ENCODE results near the gene ADAMTSL5. TPM values are rescaled to one million over a fixed set of nuclear protein-coding genes. Genes with fewer than 3 reads are reported as not detected.

ADAMTSL5 gene
- total RNA-seq, 4 donors from 2014 or later = 17.4 to 54.8 (median 42.6) TPM

DNA sequence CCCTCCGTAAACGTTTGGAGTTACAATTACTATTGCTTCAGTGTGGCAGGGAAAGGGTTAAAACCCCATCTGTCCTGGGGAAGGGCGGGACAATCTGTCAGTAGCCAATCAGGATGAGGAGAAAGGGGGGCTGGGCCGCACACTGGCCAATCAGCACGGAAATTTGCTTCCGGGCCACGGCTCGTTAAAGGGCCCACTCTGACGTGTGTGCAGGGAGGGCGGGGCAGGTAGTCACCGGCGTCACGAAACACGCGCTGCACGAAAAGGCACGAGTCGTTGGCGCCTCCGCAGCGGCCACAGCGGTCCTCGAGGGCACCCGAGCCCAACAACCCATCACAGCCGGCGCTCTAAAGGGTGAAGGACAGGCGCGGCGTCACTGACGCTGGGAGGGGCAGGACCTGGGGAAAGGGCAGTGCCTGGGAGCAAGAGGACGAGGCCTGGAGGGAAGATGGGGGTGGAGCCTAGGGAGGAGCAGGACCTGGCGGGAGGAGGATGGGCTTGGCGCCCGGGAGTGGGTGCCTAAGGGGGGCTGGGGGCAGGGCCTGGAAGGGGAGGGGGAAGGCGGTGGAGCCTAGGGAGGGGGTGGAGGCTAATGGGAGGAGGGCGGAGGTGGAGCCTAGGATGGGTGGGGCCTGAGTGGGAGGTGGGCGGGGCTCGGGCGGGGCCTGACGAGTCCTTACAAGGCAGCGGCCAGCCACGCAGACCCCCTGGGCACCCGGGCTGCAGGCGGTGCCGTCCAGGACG lies 4.9 kb downstream of the ADAMTSL5 start:
- 1 to 2% methylated on average over 31 to 46 of the region's 46 CpGs for WGBS, 2 donors
- peaks cover 0 to 7% (median 0%) of the 10 kb centered on the region in 3 donors for H3K36me3 ChIP-seq
- peaks cover 0 to 48% of the 10 kb centered on the region in 2 donors for H3K27me3 ChIP-seq
- peak; percentile 82 to 95 for DNase-seq (ENCODE audit: low spot score in 2 of 2)
- H3K9me3 ChIP-seq = peaks cover 0 to 6% (median 0%) of the 10 kb centered on the region in 4 donors
- peak overlapping the region; percentile 52 to 93 (median 88) for H3K27ac ChIP-seq
- H3K4me3 ChIP-seq = peak overlapping the region in 3 of 4 donors; percentile 11 to 52 (median 42)
- peak; percentile 81 to 86 for TF ChIP-seq EP300 (IDR thresholded peaks at IDR 0.05)
- no peak for TF ChIP-seq POLR2A (IDR thresholded peaks at IDR 0.05)
- TF ChIP-seq, protein P1, sequence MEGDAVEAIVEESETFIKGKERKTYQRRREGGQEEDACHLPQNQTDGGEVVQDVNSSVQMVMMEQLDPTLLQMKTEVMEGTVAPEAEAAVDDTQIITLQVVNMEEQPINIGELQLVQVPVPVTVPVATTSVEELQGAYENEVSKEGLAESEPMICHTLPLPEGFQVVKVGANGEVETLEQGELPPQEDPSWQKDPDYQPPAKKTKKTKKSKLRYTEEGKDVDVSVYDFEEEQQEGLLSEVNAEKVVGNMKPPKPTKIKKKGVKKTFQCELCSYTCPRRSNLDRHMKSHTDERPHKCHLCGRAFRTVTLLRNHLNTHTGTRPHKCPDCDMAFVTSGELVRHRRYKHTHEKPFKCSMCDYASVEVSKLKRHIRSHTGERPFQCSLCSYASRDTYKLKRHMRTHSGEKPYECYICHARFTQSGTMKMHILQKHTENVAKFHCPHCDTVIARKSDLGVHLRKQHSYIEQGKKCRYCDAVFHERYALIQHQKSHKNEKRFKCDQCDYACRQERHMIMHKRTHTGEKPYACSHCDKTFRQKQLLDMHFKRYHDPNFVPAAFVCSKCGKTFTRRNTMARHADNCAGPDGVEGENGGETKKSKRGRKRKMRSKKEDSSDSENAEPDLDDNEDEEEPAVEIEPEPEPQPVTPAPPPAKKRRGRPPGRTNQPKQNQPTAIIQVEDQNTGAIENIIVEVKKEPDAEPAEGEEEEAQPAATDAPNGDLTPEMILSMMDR (IDR thresholded peaks at IDR 0.05) = peak in 1 of 5 experiments; percentile 55
- peaks cover 0 to 67% (median 21%) of the 10 kb centered on the region in 4 donors for H3K4me1 ChIP-seq

DNA sequence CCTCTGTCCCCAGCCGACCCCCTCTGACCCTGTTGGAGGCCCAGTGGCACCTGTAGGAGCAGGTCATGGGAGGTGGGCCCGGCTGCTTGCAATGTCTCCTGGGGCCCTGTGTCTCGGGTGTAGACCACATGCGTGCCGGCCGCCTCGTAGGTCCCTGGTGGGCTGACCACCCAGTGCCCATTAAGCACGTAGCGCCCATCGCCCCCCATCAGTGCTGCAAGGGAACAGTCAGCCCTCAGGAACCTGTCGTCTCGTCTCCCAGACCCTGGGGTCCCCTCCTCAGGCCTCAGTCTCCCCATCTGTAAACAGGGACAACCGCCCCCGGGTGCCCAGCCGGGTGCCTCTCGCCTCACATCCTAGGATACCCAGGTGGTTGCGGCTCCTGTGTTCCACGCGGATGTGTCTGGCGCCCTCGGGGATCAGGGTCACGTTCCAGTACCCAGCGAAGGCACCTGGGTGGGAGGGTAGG lies 5.6 kb downstream of the ADAMTSL5 start:
- TF ChIP-seq, protein P1 (IDR thresholded peaks at IDR 0.05) = no peak
- TF ChIP-seq POLR2A (IDR thresholded peaks at IDR 0.05) (no peak), EP300 (IDR thresholded peaks at IDR 0.05) (no peak)
- H3K4me1 ChIP-seq = peaks cover 0 to 64% (median 21%) of the 10 kb centered on the region in 4 donors
- no peak for DNase-seq (ENCODE audit: low spot score in 2 of 2)
- H3K4me3 ChIP-seq = peak overlapping the region in 2 of 4 donors; percentile 42 to 52
- H3K27ac ChIP-seq = peak overlapping the region; percentile 45 to 93 (median 88)
- WGBS, 2 donors = 50 to 59% methylated on average over 12 to 23 of the region's 23 CpGs
- peaks cover 0 to 46% of the 10 kb centered on the region in 2 donors for H3K27me3 ChIP-seq
- peaks cover 0 to 7% (median 0%) of the 10 kb centered on the region in 3 donors for H3K36me3 ChIP-seq
- H3K9me3 ChIP-seq = peaks cover 0 to 6% (median 0%) of the 10 kb centered on the region in 4 donors

DNA sequence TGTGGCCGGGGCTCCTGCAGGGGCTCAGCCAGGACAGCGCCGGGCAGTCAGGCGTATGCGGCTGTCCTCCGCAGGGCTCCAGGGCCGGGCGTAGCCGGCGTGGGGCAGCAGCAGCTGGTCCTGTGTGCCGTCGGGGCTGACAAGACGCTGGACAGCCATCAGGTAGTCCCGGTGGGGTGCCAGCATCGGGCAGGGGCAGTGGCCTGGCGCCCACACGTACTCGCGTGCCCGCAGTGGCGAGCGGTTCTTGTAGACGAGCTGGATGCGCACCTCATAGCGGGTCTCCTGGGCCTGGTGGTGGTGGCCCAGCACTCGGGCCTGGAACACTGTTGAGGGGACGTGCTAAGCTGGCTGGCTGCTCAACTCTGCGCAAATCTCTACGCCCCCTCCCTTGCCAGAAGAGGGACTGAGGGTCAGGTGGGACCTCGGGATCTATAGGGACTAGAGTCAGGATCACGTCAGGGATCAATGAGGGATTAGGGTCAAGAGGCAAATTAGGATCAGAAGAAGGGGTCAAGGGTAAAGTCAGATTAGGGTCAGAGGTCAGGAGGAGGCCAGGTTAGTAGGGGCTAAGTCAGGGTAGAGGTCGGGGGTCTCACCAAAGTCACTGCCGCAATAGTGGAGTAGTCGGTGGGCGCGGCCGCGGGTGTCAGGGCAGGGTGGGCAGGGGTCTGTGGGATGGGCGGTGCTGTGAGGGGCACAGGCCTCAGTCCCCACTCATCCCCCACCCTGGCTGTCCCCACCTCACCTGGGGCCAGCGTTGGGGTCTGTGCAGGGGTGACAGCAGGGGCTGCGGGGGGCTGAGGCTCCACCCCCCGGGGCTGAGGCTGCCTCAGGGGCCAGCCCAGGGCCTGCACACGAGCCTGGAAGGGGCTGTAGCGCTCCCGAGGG lies 6.6 kb downstream of the ADAMTSL5 start:
- Histone ChIP-seq H3K4me3 (no peak overlapping the region), H3K27me3 (peaks cover 0 to 39% of the 10 kb centered on the region in 2 donors), H3K4me1 (peaks cover 0 to 54% (median 19%) of the 10 kb centered on the region in 4 donors), H3K27ac (peak overlapping the region in 2 of 4 donors; percentile 92 to 93), H3K36me3 (peaks cover 0 to 7% (median 0%) of the 10 kb centered on the region in 3 donors), H3K9me3 (peaks cover 0 to 6% (median 0%) of the 10 kb centered on the region in 4 donors)
- 82 to 86% methylated on average over 33 to 36 of the region's 45 CpGs for WGBS, 2 donors
- TF ChIP-seq EP300 (IDR thresholded peaks at IDR 0.05) (no peak), POLR2A (IDR thresholded peaks at IDR 0.05) (no peak)
- TF ChIP-seq, protein P1 (IDR thresholded peaks at IDR 0.05) = no peak
- no peak for DNase-seq (ENCODE audit: low spot score in 2 of 2)

DNA sequence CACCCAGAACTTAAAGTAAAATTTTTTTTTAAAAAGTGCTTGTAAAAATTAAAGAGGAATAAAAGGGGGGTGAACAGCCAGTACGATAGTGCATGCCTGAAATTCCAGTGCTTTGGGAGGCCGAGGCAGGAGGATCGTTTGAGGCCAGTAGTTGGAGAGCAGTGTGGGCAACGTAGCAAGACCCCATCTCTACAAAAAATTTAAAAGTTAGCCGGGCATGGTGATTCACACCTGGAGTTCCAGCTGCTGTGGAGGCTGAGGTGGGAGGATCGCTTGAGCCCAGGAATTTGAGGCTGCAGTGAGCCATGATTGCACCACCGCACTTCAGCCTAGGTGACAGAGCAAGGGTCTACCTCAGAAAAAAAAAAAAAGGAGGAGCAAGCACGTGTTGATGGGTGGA lies 7.8 kb downstream of the ADAMTSL5 start:
- Histone ChIP-seq H3K4me1 (peaks cover 0 to 42% (median 17%) of the 10 kb centered on the region in 4 donors), H3K36me3 (peaks cover 0 to 7% (median 0%) of the 10 kb centered on the region in 3 donors), H3K27me3 (peaks cover 0 to 30% of the 10 kb centered on the region in 2 donors), H3K27ac (no peak overlapping the region), H3K4me3 (no peak overlapping the region), H3K9me3 (peaks cover 0 to 6% (median 0%) of the 10 kb centered on the region in 4 donors)
- TF ChIP-seq POLR2A (IDR thresholded peaks at IDR 0.05) = no peak
- 62 to 66% methylated on average over 8 of the region's 8 CpGs for WGBS, 2 donors
- no peak for DNase-seq (ENCODE audit: low spot score in 2 of 2)
